Measurements from ENCODE around the gene SHB. TPM values are rescaled to one million over a fixed set of nuclear protein-coding genes. Genes with fewer than 3 reads are reported as not detected.

Gene SHB
- total and polyA plus RNA-seq, 2 of the 8 experiments (the other 6 are each of a cell fraction or from before 2014, with no cell fraction given) = 4.1 to 12.6 TPM

DNA sequence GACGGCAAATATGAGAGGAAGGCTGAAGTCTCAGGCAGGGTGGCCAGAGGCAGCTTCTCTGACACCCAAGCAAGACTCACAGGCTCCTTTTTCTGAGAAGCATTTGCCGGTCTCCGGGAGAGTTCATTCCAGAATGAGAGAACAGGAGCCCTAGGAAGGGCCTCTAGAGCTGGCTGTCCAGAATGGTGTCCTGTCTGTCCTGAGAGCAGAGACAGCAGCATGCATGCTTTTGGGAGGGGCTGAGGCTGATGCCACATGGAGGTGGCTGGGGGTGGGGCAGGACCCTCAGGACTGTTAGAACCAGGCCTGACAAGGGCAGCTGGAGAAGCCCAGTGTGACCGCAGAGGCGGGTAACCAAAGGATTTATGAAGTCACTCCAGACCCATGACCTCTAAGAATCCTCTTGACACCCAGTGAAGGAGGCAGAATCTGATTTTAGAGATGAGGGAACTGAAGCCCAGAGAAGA is 60.0 kb downstream of the SHB start:
- POLR2A ChIA-PET (ENCODE audit: partially characterized antibody) = interaction anchor here (0.7 to 2.8 kb wide), 3 partner anchors 8 to 33 kb away, joined by 3 to 19 read pairs (median 3); no protein-coding TSS in a partner anchor
- no peak overlapping the region for H3K9ac ChIP-seq (replicated peaks in 1 of 4; ENCODE audit: extremely low read depth in 1 of 4, low read depth in 3 of 4, low read length in 3 of 4)
- CTCF ChIA-PET (ENCODE audit: partially characterized antibody) = interaction anchor here (0.9 to 1.5 kb wide), 11 partner anchors 8 to 335 kb away, joined by 3 to 13 read pairs (median 4); no protein-coding TSS in a partner anchor

More for the DNA sequence above, 60.0 kb downstream of the SHB start:
- H3K56ac ChIP-seq (replicated peaks; ENCODE audit: insufficient read length, low read depth, low read length) = no peak overlapping the region
- no peak for TF ChIP-seq RBBP5 (IDR thresholded peaks at IDR 0.05; ENCODE audit: borderline replicate concordance, low read depth, low read length)
- TF ChIP-seq ASH2L (IDR thresholded peaks at IDR 0.05; ENCODE audit: low read length) = no peak
- TF ChIP-seq RFX5 (IDR thresholded peaks at IDR 0.05; ENCODE audit: borderline replicate concordance, low read depth, low read length) = no peak
- TF ChIP-seq FOSL1 (IDR thresholded peaks at IDR 0.05; ENCODE audit: insufficient read depth, low read depth, low read length) = no peak
- TF ChIP-seq, protein P1, sequence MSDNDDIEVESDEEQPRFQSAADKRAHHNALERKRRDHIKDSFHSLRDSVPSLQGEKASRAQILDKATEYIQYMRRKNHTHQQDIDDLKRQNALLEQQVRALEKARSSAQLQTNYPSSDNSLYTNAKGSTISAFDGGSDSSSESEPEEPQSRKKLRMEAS (IDR thresholded peaks at IDR 0.05) = no peak
- TF ChIP-seq RXRA (IDR thresholded peaks at IDR 0.05; ENCODE audit: insufficient read depth, low read depth, low read length) = no peak
- peak overlapping the region; percentile 8 for H2AK5ac ChIP-seq (ENCODE audit: low read depth, low read length)
- H2BK120ac ChIP-seq (replicated peaks; ENCODE audit: low read depth, low read length) = no peak overlapping the region
- peaks cover 2 to 3% of the 10 kb centered on the region in 2 experiments for H4K20me1 ChIP-seq (replicated peaks in 1 of 2; ENCODE audit: control insufficient read depth in 1 of 2, insufficient read depth in 2 of 2, low read length in 2 of 2)
- no peak overlapping the region for H3K14ac ChIP-seq (ENCODE audit: insufficient read length)
- no peak overlapping the region for H4K8ac ChIP-seq (ENCODE audit: extremely low read depth, insufficient read depth, low read length)
- no peaks in the 10 kb centered on the region for H3K9me3 ChIP-seq (ENCODE audit: insufficient read depth in 2 of 2, low read depth in 1 of 2, low read length in 1 of 2)
- H3K4ac ChIP-seq (replicated peaks; ENCODE audit: insufficient read length, low read depth, low read length) = no peak overlapping the region
- H3K4me1 ChIP-seq (replicated peaks in 1 of 4; ENCODE audit: control insufficient read depth in 3 of 4, insufficient read depth in 4 of 4, low read length in 3 of 4) = peaks cover 7 to 26% (median 20%) of the 10 kb centered on the region in 4 experiments
- 95% methylated on average over 5 of the region's 5 CpGs; no CpG with 5 or more reads in 1 of the 2 experiments for WGBS, 2 experiments (ENCODE audit: extremely low coverage in 1 of 2, insufficient coverage in 1 of 2, insufficient read length in 1 of 2, insufficient replicate concordance in 2 of 2, low coverage in 1 of 2, low lambda C conversion rate in 2 of 2, missing lambda C conversion rate in 1 of 2)
- peak overlapping the region; percentile 46; the same call in 1 of the 2 replicates for H2BK15ac ChIP-seq (ENCODE audit: low read length)
- H3K27me3 ChIP-seq (replicated peaks in 1 of 4; ENCODE audit: control insufficient read depth in 3 of 4, extremely low read depth in 1 of 4, insufficient read depth in 3 of 4, low read length in 3 of 4) = no peaks in the 10 kb centered on the region
- H3K36me3 ChIP-seq (ENCODE audit: control insufficient read depth in 2 of 4, insufficient read depth in 4 of 4, low read length in 3 of 4) = peaks cover 0 to 2% (median 0%) of the 10 kb centered on the region in 4 experiments; a peak in 1 of 8 replicates
- H2AFZ ChIP-seq (ENCODE audit: low read length) = no peak overlapping the region
- no peak overlapping the region for H3K27ac ChIP-seq (ENCODE audit: low read depth, low read length)
- DNase-seq (ENCODE audit: low read depth in 1 of 2, low spot score in 2 of 2) = no peak
- no peak overlapping the region for H3K4me3 ChIP-seq (ENCODE audit: extremely low read depth in 1 of 4, insufficient read depth in 2 of 4, low read depth in 3 of 4, low read length in 4 of 4)
- peak overlapping the region; percentile 85; the same call in 1 of the 2 replicates for H3K18ac ChIP-seq (ENCODE audit: extremely low read depth, low read length)
- H4K91ac ChIP-seq (replicated peaks; ENCODE audit: insufficient read length, low read length) = peak overlapping the region; percentile 84
- H3K4me2 ChIP-seq (ENCODE audit: insufficient read depth in 1 of 2, low read depth in 2 of 2, low read length in 2 of 2) = no peak overlapping the region
- FAIRE-seq = no peak
- H2BK12ac ChIP-seq (ENCODE audit: low read depth, low read length) = peak overlapping the region; percentile 92; the same call in 1 of the 2 replicates
- H2BK20ac ChIP-seq (ENCODE audit: low read length) = peak overlapping the region; percentile 86; the same call in 1 of the 2 replicates
- no peak overlapping the region for H3K23ac ChIP-seq (ENCODE audit: insufficient read length)
- H3K79me2 ChIP-seq (ENCODE audit: control insufficient read depth in 1 of 2, insufficient read depth in 2 of 2, low read length in 2 of 2) = no peaks in the 10 kb centered on the region
- H3K79me1 ChIP-seq (ENCODE audit: low read depth, low read length) = peaks cover 9% of the 10 kb centered on the region; the same call in 1 of the 2 replicates
- H2BK5ac ChIP-seq (ENCODE audit: low read depth, low read length) = peak overlapping the region; percentile 93; the same call in 1 of the 2 replicates
- no peak overlapping the region for H4K5ac ChIP-seq (ENCODE audit: insufficient read length, low read depth, low read length)
- no peaks in the 10 kb centered on the region for H3K23me2 ChIP-seq (ENCODE audit: low read depth, low read length)
